BJ (cell line): ENCODE results near the gene ETV7. TPM values are rescaled to one million over a fixed set of nuclear protein-coding genes. Genes with fewer than 3 reads are reported as not detected.

Experiments
- CTCF ChIA-PET: fragments of 350-600 bp; formaldehyde crosslinking; extraction: SDS; loops from one replicate; lab custom pipeline; 2021; ENCODE audit warnings: antibody characterized with exemption, inconsistent platforms; lab: Yijun Ruan, JAX
- POLR2A ChIA-PET: fragments of 300-600 bp; sonication (Branson Sonifier 250); formaldehyde crosslinking; extraction: SDS; loops from one replicate; lab custom pipeline; 2021; ENCODE audit warnings: antibody characterized with exemption; lab: Charles Lee
- DNase-seq: peaks from one replicate; pipeline ENCODE4 v3.0.0-alpha.2; 2011; ENCODE audit warnings: low read depth
- H3K27me3 ChIP-seq: 2 replicates; pipeline ENCODE4 v1.6.0; 2011; ENCODE audit warnings: low read length; ENCODE audit not compliant: control insufficient read depth, insufficient read depth
- H3K36me3 ChIP-seq: 2 replicates; pipeline ENCODE4 v1.5.1; 2011; ENCODE audit warnings: low read length; ENCODE audit not compliant: control insufficient read depth, insufficient read depth
- H3K4me3 ChIP-seq: 2 replicates; pipeline ENCODE4 v1.5.1; 2011; ENCODE audit warnings: low read depth, mild to moderate bottlenecking, control low read depth, low read length
- polyA plus RNA-seq: library from polyadenylated mRNA; depleted of rRNA; stranded (reverse); fragments of >200 nt; gene quantifications from 2 replicates; pipeline ENCODE4 v1.2.3, GENCODE V29; 2011
- TF ChIP-seq, protein P1 (sequence below): IDR thresholded peaks from 2 replicates; pipeline ENCODE4 v1.5.1; 2011; ENCODE audit warnings: low read depth, mild to moderate bottlenecking, control low read depth, inconsistent platforms, low read length, moderate library complexity; ENCODE audit not compliant: insufficient read depth

The ETV7 gene
- polyA plus RNA-seq, 1 experiment, result 1.8 TPM

DNA sequence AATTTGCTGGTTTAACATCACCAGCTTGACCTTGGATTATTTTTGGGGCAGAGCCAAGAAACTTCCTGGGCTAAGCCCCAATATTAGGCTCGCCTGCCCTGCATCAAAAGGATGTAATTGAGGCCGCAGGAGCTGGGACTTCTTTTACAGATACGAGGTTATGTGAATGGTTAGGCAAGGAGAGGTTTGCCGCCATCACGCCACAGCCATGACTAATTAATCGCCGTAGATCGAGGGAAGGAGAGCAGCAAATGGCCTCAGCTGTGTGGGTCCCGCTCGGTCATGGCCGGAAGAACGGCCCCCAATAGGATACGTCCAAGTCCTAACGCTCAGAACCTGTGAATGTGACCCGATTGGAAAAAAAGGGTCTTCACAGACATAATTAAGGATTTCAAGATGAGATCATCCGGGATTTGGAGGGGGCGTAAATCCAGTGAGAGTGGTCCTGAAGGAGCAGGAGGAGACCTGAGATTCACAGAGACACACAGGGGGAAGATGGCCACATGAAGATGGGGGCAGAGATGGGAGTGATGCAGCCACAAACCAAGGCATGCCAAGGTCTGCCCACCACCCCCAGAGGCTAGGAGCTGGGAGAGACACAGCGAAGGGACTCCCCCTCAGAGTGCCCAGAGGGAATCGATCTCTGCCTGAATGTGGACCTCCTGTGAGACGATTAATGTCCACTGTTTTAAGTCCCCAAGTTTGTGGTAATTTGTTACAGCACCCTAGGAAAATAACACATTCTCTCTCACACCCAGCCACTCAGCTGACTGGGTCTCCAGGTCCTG lies 40.8 kb downstream of the ETV7 start:
- ChIA-PET POLR2A (no interaction called here), CTCF (interaction anchor here (0.9 to 1.5 kb wide), 3 partner anchors 9 to 13 kb away, joined by 3 to 5 read pairs (median 3); no protein-coding TSS in a partner anchor)
- TF ChIP-seq, protein P1, sequence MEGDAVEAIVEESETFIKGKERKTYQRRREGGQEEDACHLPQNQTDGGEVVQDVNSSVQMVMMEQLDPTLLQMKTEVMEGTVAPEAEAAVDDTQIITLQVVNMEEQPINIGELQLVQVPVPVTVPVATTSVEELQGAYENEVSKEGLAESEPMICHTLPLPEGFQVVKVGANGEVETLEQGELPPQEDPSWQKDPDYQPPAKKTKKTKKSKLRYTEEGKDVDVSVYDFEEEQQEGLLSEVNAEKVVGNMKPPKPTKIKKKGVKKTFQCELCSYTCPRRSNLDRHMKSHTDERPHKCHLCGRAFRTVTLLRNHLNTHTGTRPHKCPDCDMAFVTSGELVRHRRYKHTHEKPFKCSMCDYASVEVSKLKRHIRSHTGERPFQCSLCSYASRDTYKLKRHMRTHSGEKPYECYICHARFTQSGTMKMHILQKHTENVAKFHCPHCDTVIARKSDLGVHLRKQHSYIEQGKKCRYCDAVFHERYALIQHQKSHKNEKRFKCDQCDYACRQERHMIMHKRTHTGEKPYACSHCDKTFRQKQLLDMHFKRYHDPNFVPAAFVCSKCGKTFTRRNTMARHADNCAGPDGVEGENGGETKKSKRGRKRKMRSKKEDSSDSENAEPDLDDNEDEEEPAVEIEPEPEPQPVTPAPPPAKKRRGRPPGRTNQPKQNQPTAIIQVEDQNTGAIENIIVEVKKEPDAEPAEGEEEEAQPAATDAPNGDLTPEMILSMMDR, result no peak
- Histone ChIP-seq H3K4me3 (no peak overlapping the region), H3K36me3 (no peaks in the 10 kb centered on the region), H3K27me3 (peaks cover 3% of the 10 kb centered on the region; the same call in 1 of the 2 replicates)
- DNase-seq, result no peak

DNA sequence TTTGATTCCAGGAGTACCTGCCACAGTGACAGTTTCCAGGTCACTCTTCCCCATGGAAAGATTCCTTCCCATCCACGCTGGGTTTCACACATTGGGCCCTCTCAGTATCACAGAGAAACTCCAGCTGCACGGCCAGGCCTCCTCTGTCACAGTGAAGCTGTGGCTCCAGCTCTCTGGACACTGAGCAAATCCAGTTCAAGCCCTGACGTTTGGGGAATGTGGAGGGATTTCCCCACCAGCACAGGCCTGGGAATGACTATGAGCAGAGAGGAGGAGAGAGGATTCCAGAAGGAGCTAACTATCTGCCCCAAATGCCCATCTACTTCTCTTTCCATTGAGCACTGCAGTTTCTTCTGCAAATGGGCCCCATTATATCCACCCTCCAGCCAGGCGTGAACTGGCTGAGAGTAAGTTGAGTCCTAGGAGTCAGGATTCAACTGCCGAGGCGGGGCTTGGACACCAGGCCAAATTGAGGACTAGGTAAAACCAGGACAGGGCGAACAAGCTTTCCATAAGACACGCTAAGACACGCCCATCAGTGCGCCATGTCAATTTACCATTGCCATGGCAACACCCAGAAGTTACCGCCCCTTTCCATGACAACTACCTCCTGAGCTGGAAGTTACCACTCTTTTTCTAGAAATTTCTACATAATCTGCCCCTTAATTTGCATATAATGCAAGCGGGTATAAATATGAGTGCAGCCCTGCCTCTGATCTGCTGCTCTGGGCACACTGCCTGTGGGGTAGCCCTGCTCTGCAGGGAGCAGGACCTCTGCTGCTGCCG lies 41.6 kb downstream of the ETV7 start:
- peaks cover 3% of the 10 kb centered on the region; the same call in 1 of the 2 replicates for H3K27me3 ChIP-seq
- no peaks in the 10 kb centered on the region for H3K36me3 ChIP-seq
- no peak overlapping the region for H3K4me3 ChIP-seq
- DNase-seq, result no peak
- ChIA-PET CTCF (interaction anchor here (0.9 to 1.5 kb wide), 3 partner anchors 10 to 14 kb away, joined by 3 to 5 read pairs (median 3); no protein-coding TSS in a partner anchor), POLR2A (no interaction called here)
- TF ChIP-seq, protein P1, result no peak

DNA sequence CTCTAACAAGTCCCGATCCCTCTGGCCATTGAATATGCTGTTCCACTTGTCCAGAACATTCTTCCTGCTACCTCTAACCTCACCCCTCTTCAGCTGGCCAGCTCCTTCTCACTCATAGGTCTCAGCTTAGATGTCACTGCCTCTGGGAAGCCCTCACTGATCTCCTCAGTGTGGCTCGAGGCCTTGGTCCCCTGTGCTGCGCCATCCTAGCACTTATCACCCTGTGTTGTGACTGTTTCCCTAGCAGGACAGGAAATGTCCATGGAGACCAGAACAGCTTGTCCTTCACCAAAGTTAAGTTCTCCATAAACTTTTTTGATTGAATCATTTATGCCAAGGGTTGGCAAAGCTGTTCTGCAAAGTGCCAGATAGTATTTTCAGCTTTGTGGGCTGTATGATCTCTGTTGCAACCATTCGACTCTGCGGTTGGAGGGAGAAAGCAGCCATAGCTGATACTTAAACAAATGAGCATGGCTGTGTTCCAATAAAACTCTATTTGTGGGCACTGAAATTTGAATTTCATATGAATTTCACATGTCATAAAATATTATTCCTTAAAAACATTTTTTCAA lies 44.3 kb downstream of the ETV7 start:
- Histone ChIP-seq H3K4me3 (no peak overlapping the region), H3K36me3 (no peaks in the 10 kb centered on the region), H3K27me3 (peaks cover 16% of the 10 kb centered on the region)
- POLR2A ChIA-PET, result no interaction called here
- CTCF ChIA-PET, result interaction anchor here (1.2 to 6.5 kb wide), 4 partner anchors 9 to 221 kb away, joined by 3 to 132 read pairs (median 6); no protein-coding TSS in a partner anchor
- no peak for DNase-seq
- TF ChIP-seq, protein P1, result no peak

DNA sequence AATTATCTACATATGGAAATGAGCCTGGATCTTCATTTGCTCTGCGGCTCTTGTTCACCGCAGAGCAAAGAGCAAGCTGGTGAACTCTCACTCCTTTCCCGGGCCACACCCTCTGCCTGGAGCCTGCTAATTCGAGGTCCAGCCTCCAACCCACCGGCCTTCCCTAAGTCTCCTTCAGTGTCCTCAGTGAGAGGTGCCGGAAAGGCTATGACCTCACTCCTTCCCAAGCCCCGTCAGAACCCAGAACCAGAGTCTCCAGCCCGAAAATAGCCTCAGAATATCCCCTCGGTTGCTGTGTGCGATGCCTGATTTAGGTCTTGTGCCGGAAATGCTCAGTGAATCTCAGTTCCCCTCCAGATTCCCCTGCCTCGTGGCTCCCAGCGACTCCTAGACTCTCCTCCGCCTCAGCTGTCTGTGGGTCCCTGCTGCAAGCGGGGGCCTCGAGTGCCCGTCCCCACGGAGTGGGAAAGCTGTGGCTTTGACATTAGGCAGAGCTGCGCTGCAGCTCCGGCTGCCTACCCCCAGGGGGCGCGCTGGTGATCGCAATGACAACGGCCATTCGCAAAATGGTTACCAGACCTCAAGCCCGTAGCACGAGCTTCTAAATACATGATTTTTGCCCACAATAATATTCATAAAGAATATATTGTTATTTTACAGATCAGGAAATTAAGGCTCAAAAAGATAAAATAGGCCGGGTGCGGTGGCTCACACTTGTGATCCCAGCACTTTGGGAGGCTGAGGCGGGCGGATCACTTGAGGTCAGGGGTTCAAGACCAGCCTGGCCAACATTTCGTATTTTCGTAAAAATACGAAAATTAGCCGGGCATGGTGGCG lies 46.6 kb downstream of the ETV7 start:
- DNase-seq, result no peak
- Histone ChIP-seq H3K4me3 (peak overlapping the region; percentile 28), H3K36me3 (no peaks in the 10 kb centered on the region), H3K27me3 (peaks cover 29% of the 10 kb centered on the region)
- TF ChIP-seq, protein P1, result peak; percentile 99
- ChIA-PET CTCF (interaction anchor here (0.6 to 6.5 kb wide), 31 partner anchors 8 to 480 kb away, joined by 3 to 132 read pairs (median 4); no protein-coding TSS in a partner anchor), POLR2A (interaction anchor here (0.7 to 0.8 kb wide), 2 partner anchors 38 to 263 kb away, joined by 3 read pairs; no protein-coding TSS in a partner anchor)
